Measurements from ENCODE around the gene TOP2B. TPM values are rescaled to one million over a fixed set of nuclear protein-coding genes. Genes with fewer than 3 reads are reported as not detected.

The TOP2B gene
- total RNA-seq, 2 experiments from 2014 or later = 133 to 134 TPM

DNA sequence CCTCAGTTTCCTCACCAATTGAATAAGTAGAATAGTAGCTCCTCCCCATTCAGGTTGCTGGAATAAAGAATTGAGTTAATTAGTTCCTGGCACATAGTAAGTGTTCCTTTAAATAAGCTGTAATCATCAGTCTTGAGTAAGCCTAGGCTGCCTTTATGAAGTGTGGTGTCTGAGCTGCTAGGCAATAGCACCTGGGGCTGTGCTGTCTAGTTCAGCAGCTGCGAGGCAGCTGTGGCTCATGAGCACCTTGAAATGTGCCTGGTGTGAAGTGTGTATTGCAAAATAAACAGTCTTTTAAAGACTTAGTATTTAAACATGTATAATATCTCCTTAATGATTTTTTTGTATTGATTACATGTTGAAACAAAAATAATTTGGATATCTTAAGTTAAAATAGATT, 77.6 kb downstream of the TOP2B start:
- CTCF ChIA-PET = no interaction called here
- H3K36me3 Mint-ChIP-seq = no peaks in the 10 kb centered on the region
- no peaks in the 10 kb centered on the region for H3K9me3 Mint-ChIP-seq
- H3K4me3 Mint-ChIP-seq = no peak overlapping the region
- H3K4me1 Mint-ChIP-seq (ENCODE audit: low read depth) = no peaks in the 10 kb centered on the region
- POLR2A ChIA-PET = no interaction called here
- no peak for DNase-seq
- no peak overlapping the region for H3K27ac Mint-ChIP-seq
- intact Hi-C loops (cut with micrococcal nuclease) = no loop called here
- H3K27me3 Mint-ChIP-seq = no peaks in the 10 kb centered on the region

- Mint-ChIP-seq H3K4me3 (no peak overlapping the region), H3K27me3 (no peaks in the 10 kb centered on the region), H3K4me1 (ENCODE audit: low read depth) (no peaks in the 10 kb centered on the region), H3K9me3 (no peaks in the 10 kb centered on the region), H3K27ac (no peak overlapping the region), H3K36me3 (no peaks in the 10 kb centered on the region)
- DNase-seq = no peak
- CTCF ChIA-PET = no interaction called here
- POLR2A ChIA-PET = no interaction called here
- intact Hi-C loops (cut with micrococcal nuclease) = no loop called here
Observed at GRCh38 chr3:25586553-25586952, 78.2 kb downstream of the TOP2B start.

- no peaks in the 10 kb centered on the region for H3K4me1 Mint-ChIP-seq (ENCODE audit: low read depth)
- no peak for DNase-seq
- no peak overlapping the region for H3K27ac Mint-ChIP-seq
- no peak overlapping the region for H3K4me3 Mint-ChIP-seq
- ChIA-PET POLR2A (no interaction called here), CTCF (no interaction called here)
- no peaks in the 10 kb centered on the region for H3K9me3 Mint-ChIP-seq
- H3K27me3 Mint-ChIP-seq = no peaks in the 10 kb centered on the region
- intact Hi-C loops (cut with micrococcal nuclease) = no loop called here
- no peaks in the 10 kb centered on the region for H3K36me3 Mint-ChIP-seq
Observed at GRCh38 chr3:25586167-25586505, 78.6 kb downstream of the TOP2B start.

DNA sequence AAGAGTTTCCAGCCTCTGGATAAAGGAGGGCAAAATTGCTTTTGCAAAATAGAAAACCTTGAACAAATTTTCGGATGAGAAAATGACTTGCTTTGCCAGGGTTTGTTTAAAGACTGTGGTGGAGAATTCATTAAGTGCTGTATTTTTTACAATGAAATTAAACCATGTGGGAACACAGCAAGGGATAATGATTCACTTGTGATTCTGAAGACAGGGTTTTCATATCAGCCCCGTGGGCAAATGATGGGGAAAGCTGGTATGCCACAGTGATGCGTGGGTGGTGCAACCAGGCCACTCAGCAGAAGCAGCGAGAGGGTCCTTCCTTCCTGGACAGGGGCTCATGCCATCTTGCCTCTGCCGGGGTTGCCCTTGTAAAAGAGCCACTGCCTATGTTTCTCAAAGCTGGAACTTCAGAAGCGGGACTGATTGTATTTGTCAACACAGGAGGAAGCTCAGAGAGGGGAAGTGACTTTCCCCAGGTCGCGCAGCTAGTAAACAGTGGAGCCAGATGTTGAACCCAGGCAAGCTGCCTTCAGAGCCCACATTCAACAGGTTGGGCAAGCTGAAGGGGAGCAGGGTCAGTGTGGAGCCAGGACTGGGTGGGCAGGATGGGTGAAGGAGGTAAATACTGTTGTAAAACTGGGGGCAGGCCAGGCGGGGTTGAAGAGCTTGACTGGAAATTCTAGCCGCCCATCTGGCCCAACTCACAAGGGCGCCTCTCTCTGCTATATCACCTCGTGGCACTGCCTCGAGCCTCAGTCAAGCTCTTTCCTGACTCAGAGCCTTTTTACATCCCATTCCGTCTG, 79.1 kb downstream of the TOP2B start:
- no peak overlapping the region for H3K4me3 Mint-ChIP-seq
- CTCF ChIA-PET = interaction anchor here (1.7 kb wide), 1 partner anchor 9 kb away, joined by 6 read pairs; no protein-coding TSS in a partner anchor
- H3K4me1 Mint-ChIP-seq (ENCODE audit: low read depth) = no peaks in the 10 kb centered on the region
- POLR2A ChIA-PET = no interaction called here
- DNase-seq = no peak
- no peaks in the 10 kb centered on the region for H3K36me3 Mint-ChIP-seq
- H3K27ac Mint-ChIP-seq = no peak overlapping the region
- intact Hi-C loops (cut with micrococcal nuclease) = no loop called here
- H3K27me3 Mint-ChIP-seq = no peaks in the 10 kb centered on the region
- H3K9me3 Mint-ChIP-seq = no peaks in the 10 kb centered on the region

DNA sequence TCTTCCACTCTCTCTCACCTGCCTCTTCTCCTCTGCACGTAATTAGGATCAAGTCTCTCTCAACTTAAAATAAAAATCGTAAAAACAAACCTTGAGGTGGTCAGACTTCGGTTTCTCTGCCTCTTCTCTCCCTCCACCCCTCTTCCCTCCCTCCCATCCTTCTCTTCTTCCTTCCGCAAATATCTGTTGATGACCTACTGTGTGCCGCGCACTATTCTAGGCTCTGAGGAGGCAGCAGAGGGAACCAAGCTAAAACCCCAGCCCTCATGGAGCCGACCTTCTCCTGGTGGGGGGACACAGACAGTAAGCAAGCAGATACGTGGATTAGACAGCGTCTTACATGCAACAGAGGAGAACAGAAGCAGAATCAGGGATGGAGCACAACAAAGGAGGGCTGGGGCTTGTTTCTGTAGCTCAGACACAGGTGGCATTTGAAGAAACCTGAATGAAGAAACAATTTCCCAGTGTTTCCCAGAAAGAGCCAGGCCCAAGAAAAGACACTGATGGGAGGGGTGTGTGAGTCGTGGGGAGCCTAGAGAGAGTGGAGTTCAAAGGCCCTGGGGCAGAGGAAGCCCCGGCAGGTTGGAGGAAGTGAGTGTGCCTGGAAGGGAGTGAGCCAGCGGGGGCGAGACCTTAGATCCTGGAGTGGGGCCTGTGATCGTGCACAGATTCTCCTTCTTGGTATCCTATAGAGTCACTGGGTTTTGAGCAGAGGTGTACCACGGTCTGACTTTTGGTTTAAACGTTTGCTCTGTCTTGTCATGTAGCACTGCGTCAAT, 80.5 kb downstream of the TOP2B start:
- Mint-ChIP-seq H3K9me3 (no peaks in the 10 kb centered on the region), H3K27ac (no peak overlapping the region), H3K27me3 (no peaks in the 10 kb centered on the region), H3K36me3 (no peaks in the 10 kb centered on the region), H3K4me1 (ENCODE audit: low read depth) (no peaks in the 10 kb centered on the region), H3K4me3 (no peak overlapping the region)
- intact Hi-C loops (cut with micrococcal nuclease) = no loop called here
- DNase-seq = no peak
- ChIA-PET CTCF (interaction anchor here (1.7 kb wide), 1 partner anchor 10 kb away, joined by 6 read pairs; no protein-coding TSS in a partner anchor), POLR2A (no interaction called here)

GRCh38 chr3:25583343-25583742, 81.4 kb downstream of the TOP2B start:
- no peak for DNase-seq
- Mint-ChIP-seq H3K27me3 (no peaks in the 10 kb centered on the region), H3K4me3 (no peak overlapping the region), H3K36me3 (no peaks in the 10 kb centered on the region), H3K4me1 (ENCODE audit: low read depth) (no peaks in the 10 kb centered on the region), H3K9me3 (no peaks in the 10 kb centered on the region), H3K27ac (no peak overlapping the region)
- POLR2A ChIA-PET = no interaction called here
- CTCF ChIA-PET = no interaction called here
- intact Hi-C loops (cut with micrococcal nuclease) = no loop called here

DNA sequence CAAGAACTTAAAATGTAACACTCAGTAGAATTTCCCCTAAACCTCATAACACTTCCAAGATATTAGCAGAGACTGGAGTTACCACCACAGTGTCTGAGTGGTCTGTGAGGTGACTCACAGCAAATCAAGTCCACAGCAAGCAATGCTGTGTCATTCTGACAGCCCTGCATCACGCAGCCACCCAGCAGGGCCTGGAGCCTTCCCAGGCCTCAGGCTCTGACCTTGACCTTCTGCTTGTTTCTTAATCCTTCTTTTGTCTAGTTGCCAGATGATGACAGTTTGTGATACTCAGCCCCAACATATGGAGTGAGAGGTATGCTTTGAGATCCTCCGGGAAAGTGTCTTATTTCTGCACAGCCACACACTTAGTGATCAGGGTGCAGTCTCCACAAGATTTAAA, 82.5 kb downstream of the TOP2B start:
- no peak overlapping the region for H3K27ac Mint-ChIP-seq
- intact Hi-C loops (cut with micrococcal nuclease) = no loop called here
- DNase-seq = no peak
- H3K4me1 Mint-ChIP-seq (ENCODE audit: low read depth) = no peaks in the 10 kb centered on the region
- no peaks in the 10 kb centered on the region for H3K9me3 Mint-ChIP-seq
- H3K27me3 Mint-ChIP-seq = no peaks in the 10 kb centered on the region
- H3K36me3 Mint-ChIP-seq = no peaks in the 10 kb centered on the region
- CTCF ChIA-PET = interaction anchor here (0.9 kb wide), 1 partner anchor 13 kb away, joined by 3 read pairs; no protein-coding TSS in a partner anchor
- POLR2A ChIA-PET = no interaction called here
- H3K4me3 Mint-ChIP-seq = no peak overlapping the region

DNA sequence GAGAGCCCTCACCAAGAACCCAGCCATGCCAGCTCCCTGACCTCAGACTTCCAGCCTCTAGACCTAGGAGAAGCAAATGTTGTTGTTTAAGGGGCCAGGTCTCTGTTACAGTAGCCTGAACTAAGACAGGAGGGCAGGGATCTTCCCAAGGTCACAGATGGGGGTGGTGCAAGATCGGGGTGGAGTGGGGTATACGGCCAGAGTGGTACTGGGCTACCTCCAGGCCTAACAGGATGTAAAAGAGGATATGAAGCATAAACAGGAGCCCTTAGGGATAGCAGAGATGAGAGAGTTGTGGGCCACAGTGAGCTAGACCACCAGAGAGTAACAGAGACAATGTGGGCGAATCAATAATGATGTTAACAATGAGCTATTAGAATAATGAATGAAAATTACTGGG, 82.9 kb downstream of the TOP2B start:
- H3K9me3 Mint-ChIP-seq = no peaks in the 10 kb centered on the region
- CTCF ChIA-PET = interaction anchor here (0.9 kb wide), 1 partner anchor 12 kb away, joined by 3 read pairs; no protein-coding TSS in a partner anchor

GRCh38 chr3:25581335-25581734, 83.4 kb downstream of the TOP2B start:
- H3K9me3 Mint-ChIP-seq = no peaks in the 10 kb centered on the region
- no peak for DNase-seq
- intact Hi-C loops (cut with micrococcal nuclease) = no loop called here
- no peak overlapping the region for H3K4me3 Mint-ChIP-seq
- no peak overlapping the region for H3K27ac Mint-ChIP-seq
- ChIA-PET POLR2A (no interaction called here), CTCF (interaction anchor here (0.9 kb wide), 1 partner anchor 12 kb away, joined by 3 read pairs; no protein-coding TSS in a partner anchor)
- no peaks in the 10 kb centered on the region for H3K4me1 Mint-ChIP-seq (ENCODE audit: low read depth)
- no peaks in the 10 kb centered on the region for H3K36me3 Mint-ChIP-seq
- H3K27me3 Mint-ChIP-seq = no peaks in the 10 kb centered on the region

More for the DNA sequence above, 82.9 kb downstream of the TOP2B start:
- intact Hi-C loops (cut with micrococcal nuclease) = no loop called here
- no peak for DNase-seq
- Mint-ChIP-seq H3K36me3 (no peaks in the 10 kb centered on the region), H3K27ac (no peak overlapping the region), H3K27me3 (no peaks in the 10 kb centered on the region), H3K4me3 (no peak overlapping the region), H3K4me1 (ENCODE audit: low read depth) (no peaks in the 10 kb centered on the region)
- POLR2A ChIA-PET = no interaction called here

- no peak overlapping the region for H3K4me3 Mint-ChIP-seq
- H3K4me1 Mint-ChIP-seq (ENCODE audit: low read depth) = no peaks in the 10 kb centered on the region
- H3K9me3 Mint-ChIP-seq = no peaks in the 10 kb centered on the region
- H3K27me3 Mint-ChIP-seq = no peaks in the 10 kb centered on the region
- ChIA-PET CTCF (interaction anchor here (2.0 kb wide), 1 partner anchor 13 kb away, joined by 6 read pairs; no protein-coding TSS in a partner anchor), POLR2A (no interaction called here)
- no peak overlapping the region for H3K27ac Mint-ChIP-seq
- no peak for DNase-seq
- intact Hi-C loops (cut with micrococcal nuclease) = no loop called here
- H3K36me3 Mint-ChIP-seq = no peaks in the 10 kb centered on the region
Observed at GRCh38 chr3:25580534-25580933, 84.2 kb downstream of the TOP2B start.

DNA sequence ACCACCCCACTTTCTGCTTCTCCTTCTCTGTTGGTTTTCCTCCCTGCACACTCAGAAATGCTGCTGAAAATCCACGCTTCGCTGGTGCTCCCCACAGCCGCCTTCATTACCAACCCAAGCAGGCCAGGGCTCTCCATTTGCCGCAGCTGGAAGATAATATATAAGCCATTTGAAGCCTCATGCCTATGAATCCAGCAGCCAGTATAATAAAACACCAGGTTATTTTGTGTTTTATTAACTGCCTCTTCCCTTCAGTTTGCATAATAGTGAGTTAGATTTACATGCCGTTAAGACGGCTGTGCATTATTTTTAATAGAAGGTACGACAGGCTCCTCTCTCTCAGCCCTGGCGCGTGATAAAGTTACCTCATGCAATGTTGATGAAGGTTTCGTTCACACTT, 86.6 kb downstream of the TOP2B start:
- no peaks in the 10 kb centered on the region for H3K9me3 Mint-ChIP-seq
- POLR2A ChIA-PET = no interaction called here
- no peak for DNase-seq
- H3K4me1 Mint-ChIP-seq (ENCODE audit: low read depth) = no peaks in the 10 kb centered on the region
- no peaks in the 10 kb centered on the region for H3K36me3 Mint-ChIP-seq
- no peaks in the 10 kb centered on the region for H3K27me3 Mint-ChIP-seq
- no peak overlapping the region for H3K27ac Mint-ChIP-seq
- intact Hi-C loops (cut with micrococcal nuclease) = no loop called here
- no peak overlapping the region for H3K4me3 Mint-ChIP-seq
- CTCF ChIA-PET = no interaction called here

GRCh38 chr3:25576831-25577454, 87.8 kb downstream of the TOP2B start:
- ChIA-PET POLR2A (no interaction called here), CTCF (no interaction called here)
- H3K4me3 Mint-ChIP-seq = no peak overlapping the region
- intact Hi-C loops (cut with micrococcal nuclease) = no loop called here
- no peaks in the 10 kb centered on the region for H3K4me1 Mint-ChIP-seq (ENCODE audit: low read depth)
- no peaks in the 10 kb centered on the region for H3K36me3 Mint-ChIP-seq
- no peak overlapping the region for H3K27ac Mint-ChIP-seq
- H3K9me3 Mint-ChIP-seq = no peaks in the 10 kb centered on the region
- no peak for DNase-seq
- H3K27me3 Mint-ChIP-seq = no peaks in the 10 kb centered on the region
